Ramos (cell line): ENCODE data around the gene OR11H12.
"Not testable (repeated sequence)": the region's sequence is repeated elsewhere in the genome, so short reads cannot be mapped to it uniquely, and the experiment has no call there.

Experiments used
- in situ Hi-C: fragments of 300-500 bp; cut with MboI; formaldehyde crosslinking; loops from one replicate; pipeline ENCODE4 v1.14.3; 2022; ENCODE audit warnings: low sequenced_read_pairs; ENCODE audit not compliant: unreplicated experiment

OR11H12 gene, protein sequence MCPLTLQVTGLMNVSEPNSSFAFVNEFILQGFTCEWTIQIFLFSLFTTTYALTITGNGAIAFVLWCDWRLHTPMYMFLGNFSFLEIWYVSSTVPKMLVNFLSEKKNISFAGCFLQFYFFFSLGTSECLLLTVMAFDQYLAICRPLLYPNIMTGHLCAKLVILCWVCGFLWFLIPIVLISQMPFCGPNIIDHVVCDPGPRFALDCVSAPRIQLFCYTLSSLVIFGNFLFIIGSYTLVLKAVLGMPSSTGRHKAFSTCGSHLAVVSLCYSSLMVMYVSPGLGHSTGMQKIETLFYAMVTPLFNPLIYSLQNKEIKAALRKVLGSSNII

DNA sequence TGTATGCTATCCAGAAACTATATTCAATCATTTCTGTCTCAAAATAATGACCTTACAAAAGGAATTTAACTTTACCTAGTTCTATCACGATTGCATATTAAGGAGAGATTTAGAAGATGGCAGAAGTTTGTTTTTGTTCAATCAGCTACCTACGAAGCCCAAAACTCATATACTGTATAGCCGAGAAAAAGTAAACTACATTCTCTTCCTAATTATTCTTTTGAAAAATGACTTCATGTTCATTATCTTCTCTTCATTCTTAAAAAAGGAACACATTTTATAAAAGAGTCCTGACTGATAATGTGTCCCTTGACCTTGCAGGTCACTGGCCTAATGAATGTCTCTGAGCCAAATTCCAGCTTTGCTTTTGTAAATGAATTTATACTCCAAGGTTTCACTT lies at the start of gene OR11H12:
TSS of gene OR11H12 (plus strand) at position 301 of the 400 bp plus-strand sequence. CDS start at position 301, 0 bp downstream.
- in situ Hi-C loops = not testable (repeated sequence)

DNA sequence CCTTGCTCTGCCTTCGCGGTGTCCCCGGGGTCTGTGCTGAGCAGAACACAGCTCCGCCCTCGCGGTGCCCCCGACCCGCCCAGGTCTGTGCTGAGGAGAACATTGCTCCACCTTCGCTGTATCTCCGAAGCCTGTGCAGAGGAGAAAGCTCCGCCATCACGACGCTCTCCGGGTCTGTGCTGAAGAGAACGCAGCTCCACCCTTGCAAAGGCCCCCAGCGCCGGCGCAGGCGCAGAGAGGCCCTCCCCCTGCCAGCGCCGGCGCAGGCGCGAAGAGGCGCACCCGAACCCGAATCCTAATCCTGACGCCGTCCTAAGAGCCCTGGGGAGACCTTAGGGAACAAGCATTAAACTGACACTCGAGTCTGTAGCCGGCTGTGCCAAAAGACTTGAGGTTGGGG lies 18.0 kb upstream of the OR11H12 start:
- in situ Hi-C loops = not testable (repeated sequence)

DNA sequence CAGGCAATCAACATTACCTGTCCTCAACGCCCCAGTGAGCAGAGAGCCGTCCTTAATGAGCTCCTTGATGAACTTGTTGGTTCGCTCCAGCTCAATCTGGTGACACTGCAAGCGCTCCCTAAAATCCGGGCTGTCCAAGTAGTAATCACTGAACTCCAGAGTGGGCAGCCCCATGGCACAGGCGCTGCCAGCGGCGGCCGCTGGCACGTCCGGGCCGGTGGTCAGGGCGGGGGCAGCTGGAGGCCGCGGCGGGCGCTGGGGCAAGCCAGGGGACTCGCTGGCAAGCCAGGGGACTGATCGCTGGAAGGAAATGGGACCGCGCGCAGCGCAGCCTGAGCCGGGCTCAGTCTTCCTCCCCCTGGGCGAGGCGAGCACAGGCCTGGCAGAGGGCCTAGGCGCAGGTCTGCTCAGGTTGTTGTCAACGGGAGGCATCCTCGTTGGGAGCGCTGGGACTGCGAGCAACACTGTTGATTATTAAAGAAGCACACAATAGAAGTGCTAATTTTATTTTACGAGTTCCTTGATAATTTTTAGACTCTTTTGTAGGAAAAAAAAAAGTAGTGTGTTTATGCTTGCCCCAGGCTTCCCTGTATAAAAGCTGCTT lies 25.8 kb downstream of the OR11H12 start:
- in situ Hi-C loops = not testable (repeated sequence)

DNA sequence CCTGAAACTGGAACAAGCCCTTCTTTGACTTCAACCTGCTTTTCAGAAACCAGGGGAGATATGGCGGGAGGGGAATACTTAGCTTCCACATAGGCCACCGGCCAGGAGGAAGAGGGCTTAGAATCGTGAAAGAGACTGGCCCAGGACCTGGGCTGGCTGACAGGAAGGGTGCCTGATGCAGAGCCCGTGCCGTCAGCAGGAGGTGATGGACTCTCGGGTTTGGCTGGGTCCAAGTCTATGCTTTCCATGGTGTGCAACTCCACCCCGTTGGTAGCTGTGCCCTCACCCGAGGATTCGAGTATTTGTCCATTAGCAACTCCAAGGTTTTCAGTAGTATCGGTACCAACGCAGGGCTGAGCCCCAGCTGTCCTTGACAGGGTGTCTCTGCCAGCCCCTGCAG lies 35.1 kb downstream of the OR11H12 start:
- in situ Hi-C loops = not testable (repeated sequence)

DNA sequence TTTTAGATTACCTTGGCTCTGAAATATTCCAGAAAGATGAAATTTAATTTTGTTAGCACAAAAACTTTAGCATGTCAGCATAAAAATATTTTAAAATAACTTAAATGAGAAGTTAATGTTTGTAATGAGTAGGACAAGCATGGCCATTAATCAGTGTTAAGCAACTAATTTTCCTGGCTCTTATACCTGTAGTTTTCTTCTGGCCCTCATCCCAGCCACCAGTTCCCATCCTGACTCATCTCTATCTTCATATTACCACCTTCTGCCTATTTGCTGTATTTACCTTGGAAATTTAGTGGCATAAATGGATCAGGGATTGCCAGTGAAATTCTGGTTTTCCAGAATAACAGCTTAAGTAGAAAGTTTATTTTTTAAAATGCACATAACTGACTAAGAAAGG lies 37.1 kb downstream of the OR11H12 start:
- in situ Hi-C loops = not testable (repeated sequence)

DNA sequence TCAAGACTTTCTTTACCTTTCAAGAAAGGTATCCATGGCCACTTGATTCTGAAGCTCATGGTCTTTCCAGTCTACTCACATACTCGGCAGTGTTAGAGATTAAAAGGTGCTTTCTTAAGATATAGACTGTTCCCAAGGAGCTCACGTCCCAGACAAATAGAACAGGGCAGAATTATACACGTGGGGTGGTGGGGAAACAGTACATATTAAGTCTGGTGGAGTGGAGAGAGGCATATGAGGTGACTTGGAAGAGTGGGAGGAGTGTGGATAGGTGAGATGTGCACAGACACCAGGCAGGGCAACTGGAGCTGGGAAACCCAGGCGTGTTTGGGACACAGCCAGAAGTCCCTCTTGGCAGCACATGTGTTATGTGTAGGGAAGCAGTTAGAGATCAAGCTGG lies 37.9 kb downstream of the OR11H12 start:
- in situ Hi-C loops = not testable (repeated sequence)

DNA sequence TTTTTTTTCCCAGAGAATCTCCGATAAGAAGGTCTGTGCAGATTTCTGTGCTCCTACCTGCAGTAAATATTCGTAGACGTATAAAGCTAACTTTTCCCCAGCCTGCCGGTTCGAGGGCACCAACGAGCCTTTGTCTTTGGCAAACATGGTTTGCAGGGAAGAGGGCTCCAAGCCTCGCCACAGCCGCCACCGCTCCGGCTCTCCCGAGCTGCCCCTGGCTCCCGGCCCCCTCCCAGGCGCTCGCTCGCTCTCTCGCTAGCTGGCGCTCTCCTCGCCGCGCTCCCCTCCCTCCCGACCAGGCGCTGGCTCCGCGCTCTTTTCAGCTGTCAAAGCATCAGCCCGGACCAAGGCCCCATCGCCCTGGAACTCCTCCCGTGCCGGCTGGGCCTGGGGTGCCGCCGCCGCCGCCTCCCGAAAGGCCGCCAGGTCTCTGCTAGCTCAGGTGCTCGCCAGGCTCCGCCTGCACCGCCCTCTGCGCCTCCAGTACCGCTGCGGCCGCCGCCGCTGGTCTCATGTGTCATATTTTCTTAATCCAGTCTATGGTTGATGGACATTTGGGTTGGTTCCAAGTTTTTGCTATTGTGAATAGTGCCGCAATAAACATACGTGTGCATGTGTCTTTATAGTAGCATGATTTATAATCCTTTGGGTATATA lies 45.3 kb downstream of the OR11H12 start:
- in situ Hi-C loops = not testable (repeated sequence)
